Right lobe of liver (tissue), 4 donors: Measurements from ENCODE around the gene CWC27.

Experiments used
- CTCF ChIP-seq, 4 donors: fragments of 200-600 bp in 3 of 4; fragments of 450-650 bp in 1 of 4; IDR thresholded peaks; one replicate each; pipeline versions ENCODE4 v1.5.1 to v1.8.0; 2016 to 2022; ENCODE audit warnings: antibody characterized with exemption in 4 of 4, mild to moderate bottlenecking in 2 of 4
- POLR2A ChIP-seq: fragments of 450-650 bp; IDR thresholded peaks from one replicate; pipeline ENCODE4 v1.6.1; 2017; ENCODE audit warnings: antibody characterized with exemption, mild to moderate bottlenecking
- donor health status: DM: no; HTN: no; CAD: no.
- donor health status: DM: no; HTN: no; CAD: no.
- donor health status: DM: no; HTN: yes; CAD: no.

- TF ChIP-seq POLR2A (no peak), CTCF (IDR thresholded peaks at IDR 0.05) (no peak)
Measured at GRCh38 chr5:65034029-65034812, 265.5 kb downstream of the CWC27 start.
